SIG-M5 (cell line): ENCODE data around the gene EPHB1.
A peak's percentile ranks its signal among the peaks of the same experiment; 100 is the strongest.

Source experiments
- DNase-seq: peaks from one replicate; lab custom pipeline; 2025; lab: John Stamatoyannopoulos, UW

The EPHB1 gene

DNA sequence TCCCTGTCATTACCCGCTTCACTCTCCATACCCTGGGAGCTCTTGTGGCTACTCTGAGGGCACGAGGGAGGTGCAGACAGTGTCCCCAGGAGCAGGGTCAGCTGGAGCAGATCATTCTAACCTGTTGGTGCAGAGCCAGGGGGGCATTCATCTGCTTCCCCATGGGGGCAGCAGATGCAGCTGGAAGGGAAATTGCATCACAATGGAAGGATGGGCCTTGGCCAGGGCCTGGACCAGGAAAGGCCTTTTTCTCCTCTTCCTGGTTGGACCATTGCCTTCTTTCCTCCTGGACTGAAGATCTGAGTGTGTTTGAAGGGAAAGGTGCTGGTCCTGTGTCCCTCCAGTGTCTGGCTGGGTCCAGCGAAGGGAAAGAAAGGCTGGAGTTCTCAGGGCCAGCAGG, 55.7 kb downstream of the EPHB1 start:
- no peak for DNase-seq

DNA sequence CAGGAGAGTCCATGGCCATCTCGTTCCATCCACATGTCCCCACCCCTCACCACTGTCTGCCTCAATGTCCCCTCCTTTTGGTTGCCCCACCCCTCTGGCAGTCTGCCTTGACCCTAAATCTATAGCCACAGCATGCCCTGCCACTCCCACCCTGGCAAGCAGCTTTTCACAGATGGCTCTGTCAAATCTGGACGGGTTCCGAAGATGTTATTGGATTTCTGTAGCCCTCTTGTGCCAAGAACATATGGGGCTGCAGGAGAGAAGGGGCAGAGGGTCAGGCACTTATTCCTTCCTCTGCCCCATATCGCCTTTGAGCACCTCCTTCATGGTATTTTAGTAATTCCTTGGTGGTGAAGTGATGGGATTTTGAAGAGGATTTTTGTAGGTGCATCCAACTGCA, 57.1 kb downstream of the EPHB1 start:
- DNase-seq, result no peak

DNA sequence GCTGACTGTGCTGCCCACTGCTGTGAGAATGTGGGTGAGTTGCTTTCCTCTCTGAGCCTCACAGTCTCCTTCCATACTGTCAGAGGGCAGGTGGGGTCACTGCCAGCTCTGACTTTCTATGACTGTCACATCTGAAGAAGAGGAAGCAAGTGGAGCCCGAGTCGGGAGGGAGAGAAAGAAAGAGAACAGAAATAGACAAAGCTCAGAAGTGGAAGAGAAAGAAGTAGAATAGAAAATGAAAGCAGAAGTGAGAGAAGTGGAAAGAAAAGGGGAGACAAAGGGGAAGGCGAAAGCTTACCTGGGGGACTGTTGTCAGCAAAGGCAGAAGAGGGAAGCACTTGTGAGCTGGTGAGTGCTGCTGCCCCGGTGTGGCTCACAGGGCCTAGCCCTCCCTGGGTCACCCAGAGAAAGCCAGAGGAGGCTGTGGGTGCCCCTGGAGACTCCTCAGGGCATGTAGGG, 57.9 kb downstream of the EPHB1 start:
- peak; percentile 82 for DNase-seq

DNA sequence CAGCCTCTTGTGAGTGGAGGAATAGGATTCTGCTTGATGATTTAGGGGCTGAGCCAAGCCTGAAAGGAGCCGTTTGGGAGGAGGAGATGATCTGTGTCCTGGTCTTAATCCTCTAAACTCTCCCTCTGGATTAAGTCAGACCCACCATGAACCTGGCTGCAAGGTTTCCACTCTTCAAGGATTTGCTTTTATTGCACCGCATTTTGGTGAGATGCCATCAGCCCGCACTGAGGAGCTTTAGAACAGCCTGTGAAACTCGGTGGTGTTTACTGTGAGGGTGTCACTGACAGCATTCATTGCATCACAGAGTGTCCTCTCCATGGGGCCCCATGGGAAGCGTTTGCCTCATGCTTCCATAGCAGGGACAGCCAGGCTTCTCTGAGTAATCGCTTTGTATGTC, 59.2 kb downstream of the EPHB1 start:
- DNase-seq, result no peak

DNA sequence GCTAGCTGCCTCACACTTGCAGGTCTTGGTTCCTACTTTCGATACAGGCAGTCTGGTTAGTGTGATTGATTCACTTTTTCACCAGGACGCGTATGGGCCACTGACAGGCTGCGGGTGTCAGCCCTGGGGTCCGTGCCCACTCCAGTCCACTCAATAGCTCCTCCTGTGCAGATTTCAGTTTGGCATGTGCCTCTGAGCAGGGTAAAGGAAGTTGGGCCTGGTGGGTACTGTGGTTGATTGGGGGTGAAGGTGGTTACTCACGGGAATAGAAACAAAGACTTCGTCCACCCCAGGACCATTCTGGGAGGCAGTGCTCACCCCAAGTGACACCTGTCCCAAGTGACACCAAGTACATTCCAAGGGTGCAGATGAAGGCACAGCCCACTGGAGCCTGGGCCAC, 62.3 kb downstream of the EPHB1 start:
- no peak for DNase-seq

DNA sequence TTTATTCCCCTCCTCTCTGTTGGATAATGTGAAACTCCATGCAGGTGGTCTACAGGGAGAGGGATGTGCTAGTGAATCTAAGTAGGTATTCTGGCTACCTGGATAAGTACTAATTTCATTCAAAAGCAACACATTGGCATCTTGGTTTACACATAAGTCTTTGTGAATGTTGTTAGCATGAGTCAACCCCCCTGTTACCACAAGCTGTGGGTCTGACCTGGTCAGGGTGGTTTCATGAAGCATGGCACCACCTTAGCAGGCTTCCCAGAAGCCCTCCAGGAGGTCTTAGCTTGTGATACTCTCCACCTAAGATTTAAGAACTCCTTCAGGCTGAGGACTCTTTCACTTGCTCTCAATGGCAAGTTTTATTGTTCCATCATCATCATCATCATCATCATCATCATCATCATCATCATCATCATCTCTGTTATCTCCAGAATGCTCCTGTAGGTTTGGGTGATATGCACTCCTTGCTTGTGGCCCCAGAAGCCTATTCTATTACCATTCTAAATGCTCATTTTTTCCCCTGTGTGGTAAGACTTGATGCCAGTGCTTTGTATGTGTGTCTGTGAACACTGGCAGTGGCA, 62.8 kb downstream of the EPHB1 start:
- no peak for DNase-seq

DNA sequence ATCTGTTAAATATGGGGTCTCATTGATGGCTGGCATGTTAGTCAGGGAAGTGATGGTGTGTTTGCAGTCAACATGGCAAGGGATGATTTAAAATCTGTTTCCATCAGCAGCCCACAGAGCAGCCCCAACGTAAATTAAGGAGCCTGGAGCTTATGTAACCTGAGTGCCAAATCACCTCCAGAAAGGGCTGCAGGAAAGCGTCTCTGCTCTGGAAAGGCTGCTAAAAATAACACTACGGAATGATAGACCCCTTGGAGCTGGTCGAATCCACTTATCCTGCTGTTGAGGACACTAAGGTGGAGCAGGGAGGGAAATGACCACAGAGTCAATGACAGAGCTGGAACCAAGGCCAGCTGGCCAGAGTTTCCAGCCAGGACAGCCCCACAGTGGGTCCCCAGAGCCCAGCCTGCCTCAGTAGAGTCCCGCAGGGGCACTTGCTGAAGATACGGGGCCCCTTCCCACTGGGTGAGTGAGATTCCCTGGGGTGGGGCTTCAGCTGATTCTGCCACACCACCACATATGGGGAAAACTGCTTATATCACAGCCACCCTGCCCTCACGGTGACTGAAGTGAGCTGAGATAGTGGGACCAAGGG, 63.5 kb downstream of the EPHB1 start:
- DNase-seq, result no peak

DNA sequence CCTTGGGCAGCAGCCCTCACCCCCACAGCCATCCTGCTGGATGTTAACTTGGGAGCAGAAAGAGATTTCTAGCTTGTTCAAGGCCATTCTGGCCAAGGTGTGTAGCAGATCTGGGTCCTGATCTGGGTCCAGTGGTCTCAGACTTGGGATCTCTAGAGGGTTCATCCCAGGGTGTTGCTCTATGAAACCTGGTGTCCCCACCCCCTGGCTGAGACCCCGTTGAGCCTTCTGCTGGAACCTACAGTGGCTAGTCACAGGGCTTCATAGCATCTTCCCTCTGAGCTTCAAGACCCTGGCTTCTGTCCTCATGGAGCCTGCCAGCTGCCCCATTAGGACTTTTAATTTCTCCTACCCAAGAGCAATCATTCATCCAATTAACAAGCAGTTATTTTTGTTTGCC, 64.3 kb downstream of the EPHB1 start:
- no peak for DNase-seq

DNA sequence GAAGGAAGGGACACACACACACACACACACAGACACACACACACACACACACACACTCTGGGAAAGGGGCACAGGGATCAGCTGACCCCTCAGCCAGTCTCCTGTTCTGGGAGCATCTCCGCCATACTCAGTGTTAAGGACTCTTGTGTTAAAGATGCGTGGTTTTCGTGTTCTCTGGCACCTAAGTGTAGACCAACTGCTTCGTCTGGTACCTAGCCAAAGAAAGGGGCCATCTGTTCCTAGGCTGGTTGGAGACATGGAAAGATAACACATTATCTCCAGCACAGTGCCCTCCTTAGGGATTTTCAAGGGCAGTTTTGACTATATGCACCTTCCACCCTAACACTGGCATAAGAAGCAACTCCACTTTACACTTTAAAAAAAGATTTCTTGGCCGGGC, 65.1 kb downstream of the EPHB1 start:
- no peak for DNase-seq

DNA sequence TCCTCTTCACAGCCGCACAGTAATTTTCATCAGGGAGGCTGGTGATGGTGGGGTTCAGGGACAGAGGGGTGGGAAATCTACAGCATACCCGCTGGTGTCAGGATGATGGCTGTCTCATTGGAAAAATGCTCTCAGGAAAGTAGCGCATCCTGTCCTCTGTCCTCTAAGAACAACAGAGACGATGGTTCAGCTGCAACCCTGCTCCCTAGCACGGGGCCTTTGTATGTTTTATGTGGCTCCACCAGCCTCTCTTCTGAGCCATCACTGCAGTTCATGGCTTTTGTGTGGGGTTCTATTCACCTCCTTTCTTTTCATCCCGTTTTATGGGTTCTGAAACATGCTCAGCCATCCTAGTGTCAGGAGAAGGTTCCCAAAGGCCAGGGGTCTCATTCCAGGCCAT, 68.9 kb downstream of the EPHB1 start:
- no peak for DNase-seq

DNA sequence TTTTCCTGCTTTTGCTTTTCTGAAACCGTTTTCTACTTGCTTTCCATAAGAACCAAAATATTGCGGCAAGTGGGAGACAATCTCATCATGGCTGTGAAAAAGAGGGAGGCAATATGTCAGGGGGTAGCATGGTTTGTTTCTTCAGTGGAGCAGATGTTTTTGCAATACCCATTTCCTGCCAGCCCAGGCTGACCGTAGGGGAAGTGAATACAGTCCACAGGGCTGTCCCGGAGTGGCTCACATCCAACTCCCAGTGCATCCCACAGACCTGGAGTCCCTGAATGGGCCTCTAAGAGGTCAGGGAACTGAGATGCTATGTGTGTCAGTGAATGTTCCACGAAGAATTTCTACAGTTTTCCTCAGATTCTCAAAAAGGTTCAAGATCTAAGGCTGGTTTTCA, 69.6 kb downstream of the EPHB1 start:
- no peak for DNase-seq

DNA sequence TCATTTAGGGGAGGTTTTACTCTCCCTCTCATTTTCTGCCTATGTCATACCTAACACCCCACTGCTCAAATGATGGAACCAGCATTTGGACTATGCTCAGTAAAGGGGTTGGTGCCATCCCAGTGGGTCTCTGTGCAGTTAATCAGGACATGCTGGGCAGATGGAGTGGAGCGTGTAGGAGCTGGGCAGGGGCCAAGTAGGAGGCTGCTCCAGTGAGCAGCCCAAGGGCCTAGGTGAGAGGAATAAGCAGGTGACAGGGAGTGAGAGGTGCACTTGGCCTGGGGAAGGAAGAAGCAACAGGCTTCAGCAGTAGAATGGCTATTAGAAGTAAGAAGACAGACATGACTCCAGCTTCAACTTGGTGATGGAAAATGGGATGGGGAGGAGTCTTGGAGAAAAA, 72.2 kb downstream of the EPHB1 start:
- no peak for DNase-seq

DNA sequence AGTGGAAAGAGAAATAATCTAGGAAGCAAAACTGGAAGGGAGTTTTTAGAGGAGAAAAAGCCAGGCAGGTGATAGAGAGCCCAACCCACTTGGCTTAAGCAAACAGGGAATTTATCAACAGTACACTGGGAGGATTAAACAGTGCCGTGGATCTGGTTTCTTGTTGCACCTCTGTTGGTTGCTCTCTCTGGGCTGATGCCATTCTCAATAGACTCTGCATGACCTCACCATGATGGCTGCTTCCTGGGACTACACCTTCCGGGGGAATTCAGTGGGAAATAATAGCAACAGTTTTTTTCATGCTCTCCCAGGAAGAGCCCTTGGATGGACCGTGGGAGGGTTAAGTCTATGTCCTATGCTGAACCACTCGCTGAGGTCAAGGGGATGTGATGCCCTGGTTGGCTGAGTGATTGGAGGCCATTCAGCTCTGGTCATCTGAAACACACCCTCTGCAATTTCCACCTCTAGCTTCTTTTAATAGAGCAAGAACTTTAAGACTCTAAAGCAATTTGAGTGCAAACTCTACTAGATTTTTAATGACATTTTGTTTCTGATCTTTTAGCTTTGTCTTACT, 74.2 kb downstream of the EPHB1 start:
- no peak for DNase-seq

DNA sequence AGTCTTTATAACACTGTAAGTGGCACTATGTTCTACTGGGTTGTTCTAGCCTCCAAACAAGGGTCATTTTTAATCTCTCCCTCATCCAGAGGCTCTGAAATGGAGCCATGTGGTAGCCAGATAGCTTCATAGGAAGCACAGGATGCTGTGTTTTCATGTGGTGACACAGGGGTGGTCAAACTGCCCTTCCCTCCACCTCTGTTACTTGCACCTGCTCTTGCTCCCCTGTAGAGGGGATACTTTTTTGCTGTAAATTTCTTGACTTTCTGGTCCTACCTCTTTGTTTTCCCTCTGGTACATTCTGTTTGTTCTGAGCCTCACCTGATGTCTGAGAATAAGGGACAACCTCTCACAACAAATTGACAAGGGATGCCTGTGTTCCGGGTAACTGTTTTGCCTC, 76.8 kb downstream of the EPHB1 start:
- no peak for DNase-seq

DNA sequence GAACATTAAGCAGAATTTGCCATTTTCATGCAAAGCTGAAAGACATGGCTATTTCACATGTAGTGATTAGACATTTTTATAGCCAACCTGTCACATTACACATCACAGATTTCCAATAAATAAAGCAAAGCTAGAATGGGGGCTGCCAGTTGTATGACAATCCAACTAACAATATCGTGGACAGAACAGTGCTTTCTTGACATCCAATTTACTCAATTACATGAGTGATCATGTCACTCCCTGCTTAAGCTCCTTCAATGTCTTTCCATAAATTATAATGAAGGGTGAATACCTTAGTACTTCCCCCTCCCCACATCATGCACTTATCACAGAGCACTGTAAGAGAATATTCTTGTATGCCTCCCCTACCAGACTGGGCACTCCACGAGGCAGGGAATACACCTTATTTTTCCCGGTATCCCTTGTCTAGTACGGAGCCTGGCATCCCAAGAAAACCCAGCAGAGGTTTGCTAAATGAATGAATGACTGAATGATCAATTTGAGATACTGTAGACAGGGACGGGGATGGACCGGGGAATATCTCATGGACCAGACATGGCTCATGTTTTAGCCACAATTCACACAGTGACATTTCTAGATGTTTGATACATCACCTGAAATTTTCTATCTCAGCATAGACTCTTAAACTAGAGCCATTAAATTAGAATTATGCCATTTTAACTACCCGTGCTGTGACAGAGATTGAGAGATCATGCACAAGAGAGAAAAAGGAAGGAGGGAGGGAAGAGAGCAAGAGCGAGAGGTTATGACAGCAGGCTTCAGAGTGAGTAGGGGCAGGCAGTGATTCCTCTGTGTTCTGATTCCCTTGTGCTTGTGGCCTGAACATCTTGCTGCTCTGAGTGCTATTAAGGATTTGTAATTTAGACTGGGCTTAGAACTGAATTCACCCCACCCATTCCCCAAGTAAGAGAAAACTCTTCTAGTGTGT, 77.7 kb downstream of the EPHB1 start:
- DNase-seq, result no peak

DNA sequence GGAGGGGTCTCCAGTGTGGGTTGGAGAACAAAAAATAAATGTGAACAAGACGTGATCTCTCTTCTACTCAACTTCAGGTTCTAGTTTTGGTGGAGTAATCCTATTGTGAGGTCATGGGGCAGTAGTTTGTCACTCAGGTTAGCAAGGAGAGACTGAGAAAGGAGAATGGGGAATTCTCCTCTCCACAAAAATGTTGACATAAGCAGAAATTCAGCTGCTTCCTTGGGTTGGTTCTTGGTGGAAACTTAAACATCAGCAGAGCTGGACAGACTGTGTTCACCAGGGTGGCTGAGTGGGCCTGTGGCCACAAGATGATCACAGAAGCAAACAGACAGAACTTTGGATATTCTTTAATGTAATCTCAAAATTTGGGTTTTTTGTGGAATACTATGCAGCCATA, 78.7 kb downstream of the EPHB1 start:
- DNase-seq, result no peak

DNA sequence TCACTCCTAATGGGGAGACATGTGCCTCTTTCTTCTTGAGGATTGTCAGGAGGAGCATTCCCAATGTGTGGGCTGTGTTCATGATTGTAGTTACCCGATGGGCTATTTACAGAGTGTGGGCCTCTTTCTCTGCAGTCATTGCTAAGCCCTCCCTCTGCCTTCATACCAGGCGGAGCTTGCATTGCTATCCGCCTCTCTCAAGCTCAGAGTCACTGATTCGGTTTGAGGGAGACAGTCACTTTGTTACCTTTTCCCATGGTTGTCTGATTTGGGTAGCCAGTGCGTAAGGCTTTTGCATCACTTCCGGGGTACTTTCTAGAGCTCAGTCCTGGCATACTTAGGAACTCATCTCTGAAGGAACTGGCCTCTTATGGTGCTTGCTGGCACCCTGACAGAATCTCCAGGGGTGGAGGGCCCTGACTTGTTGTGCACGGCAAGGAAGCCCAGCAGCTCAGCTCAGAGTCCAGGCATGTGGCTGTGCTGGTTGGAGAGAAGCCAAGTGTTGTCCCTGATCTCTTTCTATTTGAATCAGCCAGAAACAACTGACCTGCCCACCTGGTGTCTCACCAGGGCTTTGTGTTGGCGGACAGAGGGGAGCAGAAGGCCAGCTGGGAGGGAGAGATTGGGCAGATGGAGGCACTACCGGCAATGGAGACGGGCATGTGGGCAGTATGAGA, 79.8 kb downstream of the EPHB1 start:
- DNase-seq, result no peak

DNA sequence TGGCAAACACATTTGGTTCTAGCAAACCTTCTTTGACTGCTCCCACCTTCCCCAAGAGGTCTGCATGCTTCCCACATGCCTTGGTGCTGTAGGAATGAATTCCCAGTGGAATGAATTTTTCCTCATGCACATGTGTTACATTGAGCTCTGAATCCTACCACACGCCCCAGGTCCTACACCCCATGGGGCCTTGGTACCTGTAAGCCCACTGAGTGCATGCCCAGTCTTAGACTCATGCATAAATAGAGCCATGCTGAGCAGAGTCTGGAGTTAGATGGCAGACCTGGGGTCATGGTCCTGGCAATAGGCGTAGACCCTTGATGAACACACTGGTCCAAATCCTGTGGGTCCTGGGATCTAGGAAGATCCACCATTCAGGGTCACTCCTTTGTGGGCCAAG, 81.8 kb downstream of the EPHB1 start:
- no peak for DNase-seq

DNA sequence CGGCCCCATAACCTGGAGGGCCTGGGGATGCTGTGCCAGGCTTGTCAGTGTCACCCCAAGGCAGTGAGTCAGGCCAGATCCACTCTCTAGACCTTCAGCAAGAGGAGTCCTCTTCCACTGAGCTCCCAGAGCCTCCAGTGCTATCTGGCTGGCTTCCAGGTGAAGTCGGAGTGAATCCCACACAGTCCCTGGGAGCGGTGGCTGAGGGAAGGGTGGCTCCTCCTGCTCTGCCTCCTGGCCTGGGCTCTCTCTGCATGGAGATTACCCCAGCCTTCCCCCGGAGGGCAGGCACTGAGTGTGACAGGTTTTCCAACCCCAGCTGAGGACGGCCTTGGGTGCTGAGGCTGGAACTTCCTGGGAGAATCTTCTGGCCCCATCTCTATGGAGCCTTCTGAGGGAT, 82.7 kb downstream of the EPHB1 start:
- DNase-seq, result no peak

DNA sequence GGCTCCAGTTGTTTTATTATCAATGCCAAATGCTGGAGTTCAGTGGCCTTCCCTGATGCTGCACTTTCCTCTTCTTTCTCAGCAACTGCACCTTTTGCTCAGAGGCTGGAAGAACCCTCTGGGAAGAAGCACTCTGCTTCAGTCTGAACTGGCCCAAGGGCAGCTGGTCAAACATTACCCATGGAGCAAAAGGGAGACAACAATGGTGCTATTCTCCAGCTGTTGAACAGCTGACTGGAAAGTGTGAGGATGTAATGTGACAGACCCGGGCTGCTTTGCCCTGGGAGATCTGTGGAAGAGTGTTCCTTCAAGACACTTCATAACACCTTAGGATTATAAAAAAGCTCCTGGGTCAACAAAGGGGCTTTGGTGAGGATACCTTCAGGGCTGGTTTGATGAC, 84.9 kb downstream of the EPHB1 start:
- no peak for DNase-seq

DNA sequence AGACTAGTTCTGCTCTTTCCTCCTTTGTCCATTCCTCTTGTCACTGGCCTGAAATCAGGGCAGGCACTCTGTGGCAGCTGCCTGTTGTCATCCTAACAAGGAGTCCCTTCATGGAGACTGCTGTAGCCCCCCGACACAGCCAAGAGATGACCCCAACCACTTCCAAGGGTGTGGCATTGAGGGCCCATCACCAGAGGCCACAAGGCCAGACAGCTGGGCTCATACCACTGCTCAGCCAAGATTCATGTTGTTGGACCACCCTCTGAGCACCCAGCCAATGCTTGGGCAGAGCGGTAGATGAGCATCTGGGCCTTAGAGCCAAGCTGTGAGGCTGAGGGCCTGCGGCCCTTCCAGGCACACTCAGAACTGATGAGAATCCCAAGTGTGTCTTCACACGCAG, 85.4 kb downstream of the EPHB1 start:
- no peak for DNase-seq

DNA sequence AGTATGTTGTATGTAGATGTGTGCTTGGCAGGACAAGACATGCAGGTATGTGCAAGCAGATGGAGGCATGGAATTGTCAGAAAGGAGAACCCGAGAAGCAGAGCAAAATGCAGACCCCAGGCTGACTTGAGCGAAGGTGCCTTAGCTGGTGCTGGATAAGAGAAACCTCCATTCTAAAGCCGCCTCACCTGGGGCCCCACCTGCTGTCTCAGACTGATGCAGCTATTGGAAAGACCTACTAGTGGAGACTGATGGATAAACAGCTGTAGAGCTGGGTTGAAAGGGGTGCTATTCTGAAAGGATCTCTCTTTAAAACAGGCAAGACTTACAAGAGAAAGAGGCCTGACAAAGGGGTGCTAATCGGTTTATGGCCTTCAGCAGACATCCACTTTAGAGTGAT, 86.2 kb downstream of the EPHB1 start:
- no peak for DNase-seq
